Measurements from ENCODE around the gene EVPL. TPM values are rescaled to one million over a fixed set of nuclear protein-coding genes. Genes with fewer than 3 reads are reported as not detected.

Gene EVPL
- total RNA-seq, 4 donors from 2014 or later: 0.02 to 0.07 TPM; not detected in 2

DNA sequence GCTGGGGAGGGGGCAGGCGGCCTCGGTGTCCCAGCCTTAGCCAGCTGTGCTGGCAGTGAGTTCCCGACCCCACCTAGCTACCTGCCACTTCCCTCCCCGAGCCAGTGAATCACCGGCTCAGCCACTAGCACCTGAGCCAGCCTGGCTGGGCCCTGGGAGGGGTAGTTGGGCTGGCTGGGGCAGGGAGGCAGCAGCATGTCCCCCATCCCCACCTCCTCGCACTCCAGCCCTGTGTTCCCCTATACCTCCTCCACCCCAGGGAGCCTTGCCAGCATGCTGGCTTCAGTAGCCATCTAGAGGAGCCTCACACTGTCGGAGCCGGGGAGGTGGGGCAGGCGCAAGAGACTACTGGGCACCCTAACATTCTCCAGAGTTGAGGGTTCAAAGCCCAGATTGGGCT, 2.8 kb downstream of the EVPL start:
- H3K36me3 ChIP-seq: no peaks in the 10 kb centered on the region
- H3K4me3 ChIP-seq: no peak overlapping the region
- ATAC-seq (no peak), DNase-seq (no peak)
- H3K27ac ChIP-seq: no peak overlapping the region
- H3K9me3 ChIP-seq: no peaks in the 10 kb centered on the region
- in situ Hi-C loops (cut with MboI; ENCODE audit: low sequenced_read_pairs in 4 of 4): no loop called here
- H3K4me1 ChIP-seq: no peaks in the 10 kb centered on the region
- TF ChIP-seq, protein P1, sequence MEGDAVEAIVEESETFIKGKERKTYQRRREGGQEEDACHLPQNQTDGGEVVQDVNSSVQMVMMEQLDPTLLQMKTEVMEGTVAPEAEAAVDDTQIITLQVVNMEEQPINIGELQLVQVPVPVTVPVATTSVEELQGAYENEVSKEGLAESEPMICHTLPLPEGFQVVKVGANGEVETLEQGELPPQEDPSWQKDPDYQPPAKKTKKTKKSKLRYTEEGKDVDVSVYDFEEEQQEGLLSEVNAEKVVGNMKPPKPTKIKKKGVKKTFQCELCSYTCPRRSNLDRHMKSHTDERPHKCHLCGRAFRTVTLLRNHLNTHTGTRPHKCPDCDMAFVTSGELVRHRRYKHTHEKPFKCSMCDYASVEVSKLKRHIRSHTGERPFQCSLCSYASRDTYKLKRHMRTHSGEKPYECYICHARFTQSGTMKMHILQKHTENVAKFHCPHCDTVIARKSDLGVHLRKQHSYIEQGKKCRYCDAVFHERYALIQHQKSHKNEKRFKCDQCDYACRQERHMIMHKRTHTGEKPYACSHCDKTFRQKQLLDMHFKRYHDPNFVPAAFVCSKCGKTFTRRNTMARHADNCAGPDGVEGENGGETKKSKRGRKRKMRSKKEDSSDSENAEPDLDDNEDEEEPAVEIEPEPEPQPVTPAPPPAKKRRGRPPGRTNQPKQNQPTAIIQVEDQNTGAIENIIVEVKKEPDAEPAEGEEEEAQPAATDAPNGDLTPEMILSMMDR (IDR thresholded peaks at IDR 0.05 in 4 of 5, conservative IDR thresholded peaks at IDR 0.05 in 1 of 5): no peak
- no peak for TF ChIP-seq POLR2A (IDR thresholded peaks at IDR 0.05)
- intact Hi-C loops (cut with DNase I; ENCODE audit: low total_unique reads): no loop called here
- no peaks in the 10 kb centered on the region for H3K27me3 ChIP-seq

GRCh38 chr17:76023900-76024237, 3.2 kb downstream of the EVPL start:
- Histone ChIP-seq H3K4me1 (no peaks in the 10 kb centered on the region), H3K4me3 (no peak overlapping the region), H3K27ac (no peak overlapping the region), H3K27me3 (no peaks in the 10 kb centered on the region), H3K9me3 (no peaks in the 10 kb centered on the region), H3K36me3 (no peaks in the 10 kb centered on the region)
- TF ChIP-seq POLR2A (IDR thresholded peaks at IDR 0.05): no peak
- TF ChIP-seq, protein P1 (IDR thresholded peaks at IDR 0.05 in 4 of 5, conservative IDR thresholded peaks at IDR 0.05 in 1 of 5): no peak
- in situ Hi-C loops (cut with MboI; ENCODE audit: low sequenced_read_pairs in 4 of 4): no loop called here
- ATAC-seq (no peak), DNase-seq (no peak)
- intact Hi-C loops (cut with DNase I; ENCODE audit: low total_unique reads): no loop called here

DNA sequence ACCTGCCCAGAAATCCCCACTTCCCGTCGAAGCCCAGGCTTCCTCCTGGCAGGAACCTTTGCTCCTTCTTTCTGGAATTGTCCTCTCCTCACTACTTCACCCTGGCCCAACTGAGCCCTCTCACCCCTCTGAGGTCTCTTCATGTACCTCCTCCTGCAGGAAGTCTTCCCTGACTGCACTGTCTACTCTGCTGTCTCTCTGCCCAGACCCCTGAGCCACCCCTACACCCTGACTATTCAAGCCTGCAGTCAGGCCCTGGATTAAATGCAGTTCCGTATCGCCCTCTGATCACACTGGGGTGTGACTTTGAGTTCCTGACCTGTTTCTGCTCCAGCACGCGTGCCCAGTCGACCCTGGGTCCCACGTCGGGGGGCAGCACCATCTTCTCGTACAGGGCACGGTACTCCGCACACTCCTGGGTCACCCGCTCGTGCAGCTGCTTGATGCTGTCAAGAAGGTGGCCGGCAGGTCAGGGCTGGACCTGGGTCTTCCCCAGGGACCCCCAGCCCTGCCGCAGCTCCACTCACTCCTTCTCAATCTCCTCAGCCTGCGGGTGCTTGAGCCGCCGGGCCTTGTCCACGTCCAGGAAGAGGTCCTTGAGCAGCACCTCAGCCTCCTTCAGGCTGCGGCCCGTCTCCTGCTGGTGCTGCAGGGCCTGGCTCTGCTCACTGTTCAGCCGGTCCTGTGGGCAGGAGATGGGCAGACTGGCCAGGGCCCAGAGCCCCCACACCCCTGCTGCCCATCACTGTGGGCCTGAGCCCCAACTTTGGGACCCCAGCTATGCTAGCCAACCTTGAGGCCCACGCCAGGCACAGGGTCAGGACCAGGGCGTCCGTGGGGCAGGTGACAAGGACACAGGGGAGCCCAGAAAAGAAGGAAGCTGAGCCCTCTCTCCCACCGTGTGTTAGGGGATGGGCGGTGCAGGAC, 3.9 kb downstream of the EVPL start:
- no peak for DNase-seq
- in situ Hi-C loops (cut with MboI; ENCODE audit: low sequenced_read_pairs in 4 of 4): no loop called here

DNA sequence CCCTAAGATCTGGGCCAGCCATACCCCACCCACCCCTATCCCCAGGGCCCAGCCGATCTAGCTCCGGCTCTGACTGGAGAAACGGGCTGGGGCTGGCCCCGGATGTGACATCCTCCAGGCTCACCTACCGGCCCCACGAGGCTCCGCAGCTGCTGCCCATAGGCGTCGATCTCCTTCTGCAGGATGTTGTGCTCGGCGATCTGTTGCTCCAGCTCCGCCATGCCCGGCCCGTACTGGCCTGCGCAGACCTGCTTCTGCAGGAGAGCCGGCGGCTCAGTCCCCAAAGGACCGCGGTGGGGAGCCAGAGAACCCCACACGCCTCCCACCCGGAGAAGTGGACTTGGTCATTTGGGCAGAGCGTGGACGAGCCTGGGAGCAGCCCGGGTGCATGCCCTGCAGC, 4.8 kb downstream of the EVPL start:
- Histone ChIP-seq H3K4me1 (no peaks in the 10 kb centered on the region), H3K9me3 (no peaks in the 10 kb centered on the region), H3K27me3 (no peaks in the 10 kb centered on the region), H3K4me3 (no peak overlapping the region), H3K27ac (no peak overlapping the region), H3K36me3 (no peaks in the 10 kb centered on the region)
- intact Hi-C loops (cut with DNase I; ENCODE audit: low total_unique reads): no loop called here
- no peak for DNase-seq
- TF ChIP-seq, protein P1 (IDR thresholded peaks at IDR 0.05 in 4 of 5, conservative IDR thresholded peaks at IDR 0.05 in 1 of 5): no peak
- no peak for TF ChIP-seq POLR2A (IDR thresholded peaks at IDR 0.05)
- no peak for ATAC-seq
- in situ Hi-C loops (cut with MboI; ENCODE audit: low sequenced_read_pairs in 4 of 4): no loop called here

More for the DNA sequence above, 3.9 kb downstream of the EVPL start:
- Histone ChIP-seq H3K27me3 (no peaks in the 10 kb centered on the region), H3K9me3 (no peaks in the 10 kb centered on the region), H3K4me3 (no peak overlapping the region), H3K36me3 (no peaks in the 10 kb centered on the region), H3K4me1 (no peaks in the 10 kb centered on the region), H3K27ac (no peak overlapping the region)
- ATAC-seq: no peak
- intact Hi-C loops (cut with DNase I; ENCODE audit: low total_unique reads): no loop called here
- TF ChIP-seq, protein P1 (IDR thresholded peaks at IDR 0.05 in 4 of 5, conservative IDR thresholded peaks at IDR 0.05 in 1 of 5): no peak
- TF ChIP-seq POLR2A (IDR thresholded peaks at IDR 0.05): no peak
